ENCODE results near the gene TOP3B. TPM values are rescaled to one million over a fixed set of nuclear protein-coding genes. Genes with fewer than 3 reads are reported as not detected.

The TOP3B gene
- total and polyA plus RNA-seq, 2 experiments from 2014 or later: 35.7 to 77.7 TPM

DNA sequence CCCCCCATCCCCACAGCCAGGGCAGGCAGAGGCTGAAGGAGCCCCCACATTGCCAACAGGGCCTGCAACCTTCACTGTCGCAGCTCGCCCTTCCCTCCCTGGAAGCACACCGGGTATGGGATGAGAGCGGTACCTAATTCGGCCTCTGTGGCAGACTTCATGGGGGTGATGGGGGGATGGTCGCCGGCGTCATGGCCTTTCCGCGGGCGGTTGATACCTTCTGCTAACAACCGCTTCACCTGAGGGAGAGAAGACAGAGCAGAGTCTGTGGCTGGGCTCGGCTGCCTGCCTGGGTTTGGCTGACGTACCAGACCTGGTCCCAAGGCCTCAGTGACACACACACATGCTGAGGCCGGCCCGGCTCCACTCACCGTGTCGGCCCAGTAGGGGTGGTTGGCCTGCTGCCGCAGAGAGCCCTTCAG is 18.8 kb downstream of the TOP3B start (continued):
- TF ChIP-seq, protein P1, sequence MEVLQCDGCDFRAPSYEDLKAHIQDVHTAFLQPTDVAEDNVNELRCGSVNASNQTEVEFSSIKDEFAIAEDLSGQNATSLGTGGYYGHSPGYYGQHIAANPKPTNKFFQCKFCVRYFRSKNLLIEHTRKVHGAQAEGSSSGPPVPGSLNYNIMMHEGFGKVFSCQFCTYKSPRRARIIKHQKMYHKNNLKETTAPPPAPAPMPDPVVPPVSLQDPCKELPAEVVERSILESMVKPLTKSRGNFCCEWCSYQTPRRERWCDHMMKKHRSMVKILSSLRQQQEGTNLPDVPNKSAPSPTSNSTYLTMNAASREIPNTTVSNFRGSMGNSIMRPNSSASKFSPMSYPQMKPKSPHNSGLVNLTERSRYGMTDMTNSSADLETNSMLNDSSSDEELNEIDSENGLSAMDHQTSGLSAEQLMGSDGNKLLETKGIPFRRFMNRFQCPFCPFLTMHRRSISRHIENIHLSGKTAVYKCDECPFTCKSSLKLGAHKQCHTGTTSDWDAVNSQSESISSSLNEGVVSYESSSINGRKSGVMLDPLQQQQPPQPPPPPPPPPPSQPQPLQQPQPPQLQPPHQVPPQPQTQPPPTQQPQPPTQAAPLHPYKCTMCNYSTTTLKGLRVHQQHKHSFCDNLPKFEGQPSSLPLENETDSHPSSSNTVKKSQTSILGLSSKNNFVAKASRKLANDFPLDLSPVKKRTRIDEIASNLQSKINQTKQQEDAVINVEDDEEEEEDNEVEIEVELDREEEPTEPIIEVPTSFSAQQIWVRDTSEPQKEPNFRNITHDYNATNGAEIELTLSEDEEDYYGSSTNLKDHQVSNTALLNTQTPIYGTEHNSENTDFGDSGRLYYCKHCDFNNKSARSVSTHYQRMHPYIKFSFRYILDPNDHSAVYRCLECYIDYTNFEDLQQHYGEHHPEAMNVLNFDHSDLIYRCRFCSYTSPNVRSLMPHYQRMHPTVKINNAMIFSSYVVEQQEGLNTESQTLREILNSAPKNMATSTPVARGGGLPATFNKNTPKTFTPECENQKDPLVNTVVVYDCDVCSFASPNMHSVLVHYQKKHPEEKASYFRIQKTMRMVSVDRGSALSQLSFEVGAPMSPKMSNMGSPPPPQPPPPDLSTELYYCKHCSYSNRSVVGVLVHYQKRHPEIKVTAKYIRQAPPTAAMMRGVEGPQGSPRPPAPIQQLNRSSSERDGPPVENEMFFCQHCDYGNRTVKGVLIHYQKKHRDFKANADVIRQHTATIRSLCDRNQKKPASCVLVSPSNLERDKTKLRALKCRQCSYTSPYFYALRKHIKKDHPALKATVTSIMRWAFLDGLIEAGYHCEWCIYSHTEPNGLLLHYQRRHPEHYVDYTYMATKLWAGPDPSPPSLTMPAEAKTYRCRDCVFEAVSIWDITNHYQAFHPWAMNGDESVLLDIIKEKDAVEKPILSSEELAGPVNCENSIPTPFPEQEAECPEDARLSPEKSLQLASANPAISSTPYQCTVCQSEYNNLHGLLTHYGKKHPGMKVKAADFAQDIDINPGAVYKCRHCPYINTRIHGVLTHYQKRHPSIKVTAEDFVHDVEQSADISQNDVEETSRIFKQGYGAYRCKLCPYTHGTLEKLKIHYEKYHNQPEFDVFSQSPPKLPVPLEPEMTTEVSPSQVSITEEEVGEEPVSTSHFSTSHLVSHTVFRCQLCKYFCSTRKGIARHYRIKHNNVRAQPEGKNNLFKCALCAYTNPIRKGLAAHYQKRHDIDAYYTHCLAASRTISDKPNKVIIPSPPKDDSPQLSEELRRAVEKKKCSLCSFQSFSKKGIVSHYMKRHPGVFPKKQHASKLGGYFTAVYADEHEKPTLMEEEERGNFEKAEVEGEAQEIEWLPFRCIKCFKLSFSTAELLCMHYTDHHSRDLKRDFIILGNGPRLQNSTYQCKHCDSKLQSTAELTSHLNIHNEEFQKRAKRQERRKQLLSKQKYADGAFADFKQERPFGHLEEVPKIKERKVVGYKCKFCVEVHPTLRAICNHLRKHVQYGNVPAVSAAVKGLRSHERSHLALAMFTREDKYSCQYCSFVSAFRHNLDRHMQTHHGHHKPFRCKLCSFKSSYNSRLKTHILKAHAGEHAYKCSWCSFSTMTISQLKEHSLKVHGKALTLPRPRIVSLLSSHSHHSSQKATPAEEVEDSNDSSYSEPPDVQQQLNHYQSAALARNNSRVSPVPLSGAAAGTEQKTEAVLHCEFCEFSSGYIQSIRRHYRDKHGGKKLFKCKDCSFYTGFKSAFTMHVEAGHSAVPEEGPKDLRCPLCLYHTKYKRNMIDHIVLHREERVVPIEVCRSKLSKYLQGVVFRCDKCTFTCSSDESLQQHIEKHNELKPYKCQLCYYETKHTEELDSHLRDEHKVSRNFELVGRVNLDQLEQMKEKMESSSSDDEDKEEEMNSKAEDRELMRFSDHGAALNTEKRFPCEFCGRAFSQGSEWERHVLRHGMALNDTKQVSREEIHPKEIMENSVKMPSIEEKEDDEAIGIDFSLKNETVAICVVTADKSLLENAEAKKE (CRISPR knock-in tag; IDR thresholded peaks at IDR 0.05): no peak

DNA sequence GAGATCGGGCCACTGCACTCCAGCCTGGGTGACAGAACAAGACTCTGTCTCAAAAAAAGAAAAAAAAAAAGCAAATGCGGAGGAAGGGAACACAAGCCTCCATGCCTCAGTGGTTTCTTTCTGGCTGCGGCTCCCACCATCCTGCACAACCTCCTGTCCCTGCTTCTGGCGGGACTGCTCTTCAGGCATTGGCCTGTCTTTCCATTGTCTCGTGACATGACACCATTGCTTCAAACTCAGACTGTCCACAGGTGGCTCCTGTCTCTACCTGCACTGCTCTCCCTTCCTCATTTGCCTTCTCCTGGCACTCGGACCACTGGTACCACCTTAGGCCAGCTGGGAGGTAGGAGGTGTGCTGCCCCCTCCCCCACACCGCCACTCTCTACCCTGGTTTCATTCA is 19.3 kb downstream of the TOP3B start:
- Histone ChIP-seq H3K27me3 (ENCODE audit: insufficient read depth) (no peaks in the 10 kb centered on the region), H3K9me2 (ENCODE audit: insufficient read depth) (no peaks in the 10 kb centered on the region), H3K79me2 (replicated peaks; ENCODE audit: insufficient read depth) (no peaks in the 10 kb centered on the region), H3K36me3 (ENCODE audit: insufficient read depth) (peaks cover 11% of the 10 kb centered on the region; the same call in 1 of the 2 replicates), H3F3A (replicated peaks; ENCODE audit: low read depth) (no peaks in the 10 kb centered on the region), H3K4me2 (no peak overlapping the region), H3K27ac (ENCODE audit: low read depth) (no peak overlapping the region), H4K20me1 (replicated peaks; ENCODE audit: insufficient read depth) (peaks cover 5% of the 10 kb centered on the region; the same call in 1 of the 2 replicates), H3K4me3 (no peak overlapping the region), H3K4me1 (ENCODE audit: insufficient read depth) (no peaks in the 10 kb centered on the region), H2AFZ (no peak overlapping the region)
- H3K27me3 Mint-ChIP-seq (ENCODE audit: insufficient read depth, low read depth, poor library complexity): peaks cover 11% of the 10 kb centered on the region
- H3K4me1 Mint-ChIP-seq: no peaks in the 10 kb centered on the region
- H3K4me3 Mint-ChIP-seq: no peak overlapping the region
- no peak overlapping the region for H3K27ac Mint-ChIP-seq
- DNase-seq (ENCODE audit: low spot score): no peak
- no peak for ATAC-seq
- peaks cover 4% of the 10 kb centered on the region; the same call in 2 of the 3 replicates for H3K9me3 Mint-ChIP-seq
- peaks cover 74% of the 10 kb centered on the region for H3K36me3 Mint-ChIP-seq (ENCODE audit: low read depth)
- TF ChIP-seq EZH2phosphoT487 (IDR thresholded peaks at IDR 0.05; ENCODE audit: unreplicated experiment) (no peak), NANOG (IDR thresholded peaks at IDR 0.05; ENCODE audit: borderline replicate concordance) (no peak), POLR2AphosphoS5 (IDR thresholded peaks at IDR 0.05; ENCODE audit: low read depth) (no peak), JUNB (IDR thresholded peaks at IDR 0.05; ENCODE audit: unreplicated experiment) (no peak), EZH2 (IDR thresholded peaks at IDR 0.05; ENCODE audit: low read depth, unreplicated experiment) (no peak), ZNF331 (CRISPR knock-in tag; IDR thresholded peaks at IDR 0.05; ENCODE audit: low read depth) (no peak), STAT1 (IDR thresholded peaks at IDR 0.05; ENCODE audit: unreplicated experiment) (no peak), CREB1 (CRISPR knock-in tag; IDR thresholded peaks at IDR 0.05; ENCODE audit: low read depth) (no peak)
- TF ChIP-seq, protein P2, sequence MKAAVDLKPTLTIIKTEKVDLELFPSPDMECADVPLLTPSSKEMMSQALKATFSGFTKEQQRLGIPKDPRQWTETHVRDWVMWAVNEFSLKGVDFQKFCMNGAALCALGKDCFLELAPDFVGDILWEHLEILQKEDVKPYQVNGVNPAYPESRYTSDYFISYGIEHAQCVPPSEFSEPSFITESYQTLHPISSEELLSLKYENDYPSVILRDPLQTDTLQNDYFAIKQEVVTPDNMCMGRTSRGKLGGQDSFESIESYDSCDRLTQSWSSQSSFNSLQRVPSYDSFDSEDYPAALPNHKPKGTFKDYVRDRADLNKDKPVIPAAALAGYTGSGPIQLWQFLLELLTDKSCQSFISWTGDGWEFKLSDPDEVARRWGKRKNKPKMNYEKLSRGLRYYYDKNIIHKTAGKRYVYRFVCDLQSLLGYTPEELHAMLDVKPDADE (IDR thresholded peaks at IDR 0.05): no peak
- TF ChIP-seq, protein P3, sequence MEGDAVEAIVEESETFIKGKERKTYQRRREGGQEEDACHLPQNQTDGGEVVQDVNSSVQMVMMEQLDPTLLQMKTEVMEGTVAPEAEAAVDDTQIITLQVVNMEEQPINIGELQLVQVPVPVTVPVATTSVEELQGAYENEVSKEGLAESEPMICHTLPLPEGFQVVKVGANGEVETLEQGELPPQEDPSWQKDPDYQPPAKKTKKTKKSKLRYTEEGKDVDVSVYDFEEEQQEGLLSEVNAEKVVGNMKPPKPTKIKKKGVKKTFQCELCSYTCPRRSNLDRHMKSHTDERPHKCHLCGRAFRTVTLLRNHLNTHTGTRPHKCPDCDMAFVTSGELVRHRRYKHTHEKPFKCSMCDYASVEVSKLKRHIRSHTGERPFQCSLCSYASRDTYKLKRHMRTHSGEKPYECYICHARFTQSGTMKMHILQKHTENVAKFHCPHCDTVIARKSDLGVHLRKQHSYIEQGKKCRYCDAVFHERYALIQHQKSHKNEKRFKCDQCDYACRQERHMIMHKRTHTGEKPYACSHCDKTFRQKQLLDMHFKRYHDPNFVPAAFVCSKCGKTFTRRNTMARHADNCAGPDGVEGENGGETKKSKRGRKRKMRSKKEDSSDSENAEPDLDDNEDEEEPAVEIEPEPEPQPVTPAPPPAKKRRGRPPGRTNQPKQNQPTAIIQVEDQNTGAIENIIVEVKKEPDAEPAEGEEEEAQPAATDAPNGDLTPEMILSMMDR (conservative IDR thresholded peaks at IDR 0.05; ENCODE audit: low read depth in 2 of 2): no peak
- TF ChIP-seq, protein P4, sequence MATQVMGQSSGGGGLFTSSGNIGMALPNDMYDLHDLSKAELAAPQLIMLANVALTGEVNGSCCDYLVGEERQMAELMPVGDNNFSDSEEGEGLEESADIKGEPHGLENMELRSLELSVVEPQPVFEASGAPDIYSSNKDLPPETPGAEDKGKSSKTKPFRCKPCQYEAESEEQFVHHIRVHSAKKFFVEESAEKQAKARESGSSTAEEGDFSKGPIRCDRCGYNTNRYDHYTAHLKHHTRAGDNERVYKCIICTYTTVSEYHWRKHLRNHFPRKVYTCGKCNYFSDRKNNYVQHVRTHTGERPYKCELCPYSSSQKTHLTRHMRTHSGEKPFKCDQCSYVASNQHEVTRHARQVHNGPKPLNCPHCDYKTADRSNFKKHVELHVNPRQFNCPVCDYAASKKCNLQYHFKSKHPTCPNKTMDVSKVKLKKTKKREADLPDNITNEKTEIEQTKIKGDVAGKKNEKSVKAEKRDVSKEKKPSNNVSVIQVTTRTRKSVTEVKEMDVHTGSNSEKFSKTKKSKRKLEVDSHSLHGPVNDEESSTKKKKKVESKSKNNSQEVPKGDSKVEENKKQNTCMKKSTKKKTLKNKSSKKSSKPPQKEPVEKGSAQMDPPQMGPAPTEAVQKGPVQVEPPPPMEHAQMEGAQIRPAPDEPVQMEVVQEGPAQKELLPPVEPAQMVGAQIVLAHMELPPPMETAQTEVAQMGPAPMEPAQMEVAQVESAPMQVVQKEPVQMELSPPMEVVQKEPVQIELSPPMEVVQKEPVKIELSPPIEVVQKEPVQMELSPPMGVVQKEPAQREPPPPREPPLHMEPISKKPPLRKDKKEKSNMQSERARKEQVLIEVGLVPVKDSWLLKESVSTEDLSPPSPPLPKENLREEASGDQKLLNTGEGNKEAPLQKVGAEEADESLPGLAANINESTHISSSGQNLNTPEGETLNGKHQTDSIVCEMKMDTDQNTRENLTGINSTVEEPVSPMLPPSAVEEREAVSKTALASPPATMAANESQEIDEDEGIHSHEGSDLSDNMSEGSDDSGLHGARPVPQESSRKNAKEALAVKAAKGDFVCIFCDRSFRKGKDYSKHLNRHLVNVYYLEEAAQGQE (IDR thresholded peaks at IDR 0.05; ENCODE audit: unreplicated experiment): no peak

All from GM23338 (cell line).